ENCODE data around the gene LANCL3.
"Not testable (repeated sequence)": the region's sequence is repeated elsewhere in the genome, so short reads cannot be mapped to it uniquely, and the experiment has no call there.

Gene LANCL3

GRCh38 chrX:37571426-37572107 is at the start of gene LANCL3:
Gene LANCL3 (plus strand): TSS chrX:37571661. CDS start chrX:37571871, 210 bp downstream.
- DNase-seq (ENCODE audit: low spot score in 2 of 2) = peak in 1 of 2 experiments; percentile 68
- H3K27me3 ChIP-seq (ENCODE audit: low read depth); H3K36me3 ChIP-seq (replicated peaks); H3K4me1 ChIP-seq; in situ Hi-C loops (cut with MboI; ENCODE audit: low sequenced_read_pairs); H3K9me3 ChIP-seq: not testable (repeated sequence)
- H3K4me3 ChIP-seq = peak within 1 kb of the TSS; percentile 45

- not testable (repeated sequence) for H3K36me3 ChIP-seq (replicated peaks); H3K4me3 ChIP-seq; H3K9me3 ChIP-seq; H3K4me1 ChIP-seq; H3K27me3 ChIP-seq (ENCODE audit: low read depth); DNase-seq (ENCODE audit: low spot score in 2 of 2)
- in situ Hi-C loops (cut with MboI; ENCODE audit: low sequenced_read_pairs) = loop anchor here (25.0 kb wide), 1 partner anchor 289 kb away; no protein-coding TSS in a partner anchor
Observed at GRCh38 chrX:37523673-37524072, 47.8 kb upstream of the LANCL3 start.

GRCh38 chrX:37541991-37542390 is 29.5 kb upstream of the LANCL3 start:
- no peaks in the 10 kb centered on the region for H3K27me3 ChIP-seq (ENCODE audit: low read depth)
- in situ Hi-C loops (cut with MboI; ENCODE audit: low sequenced_read_pairs) = no loop called here
- no peaks in the 10 kb centered on the region for H3K36me3 ChIP-seq (replicated peaks)
- no peak for DNase-seq (ENCODE audit: low spot score in 2 of 2)
- no peaks in the 10 kb centered on the region for H3K4me1 ChIP-seq
- no peaks in the 10 kb centered on the region for H3K9me3 ChIP-seq
- no peak overlapping the region for H3K4me3 ChIP-seq

GRCh38 chrX:37542791-37543190 is 28.7 kb upstream of the LANCL3 start:
- DNase-seq (ENCODE audit: low spot score in 2 of 2) = no peak
- H3K27me3 ChIP-seq (ENCODE audit: low read depth) = no peaks in the 10 kb centered on the region
- H3K9me3 ChIP-seq = no peaks in the 10 kb centered on the region
- H3K4me1 ChIP-seq = no peaks in the 10 kb centered on the region
- no peak overlapping the region for H3K4me3 ChIP-seq
- no peaks in the 10 kb centered on the region for H3K36me3 ChIP-seq (replicated peaks)
- in situ Hi-C loops (cut with MboI; ENCODE audit: low sequenced_read_pairs) = no loop called here

GRCh38 chrX:37543324-37543723 is 28.1 kb upstream of the LANCL3 start:
- DNase-seq (ENCODE audit: low spot score in 2 of 2) = no peak
- Histone ChIP-seq H3K4me1 (no peaks in the 10 kb centered on the region), H3K36me3 (replicated peaks) (no peaks in the 10 kb centered on the region), H3K27me3 (ENCODE audit: low read depth) (no peaks in the 10 kb centered on the region), H3K4me3 (no peak overlapping the region), H3K9me3 (no peaks in the 10 kb centered on the region)
- in situ Hi-C loops (cut with MboI; ENCODE audit: low sequenced_read_pairs) = no loop called here

- H3K4me1 ChIP-seq; DNase-seq (ENCODE audit: low spot score in 2 of 2); H3K36me3 ChIP-seq (replicated peaks); H3K4me3 ChIP-seq; H3K9me3 ChIP-seq; in situ Hi-C loops (cut with MboI; ENCODE audit: low sequenced_read_pairs); H3K27me3 ChIP-seq (ENCODE audit: low read depth): not testable (repeated sequence)
Observed at GRCh38 chrX:37544531-37544930, 26.9 kb upstream of the LANCL3 start.

- in situ Hi-C loops (cut with MboI; ENCODE audit: low sequenced_read_pairs) = no loop called here
- no peak overlapping the region for H3K4me3 ChIP-seq
- no peak for DNase-seq (ENCODE audit: low spot score in 2 of 2)
- no peaks in the 10 kb centered on the region for H3K27me3 ChIP-seq (ENCODE audit: low read depth)
- no peaks in the 10 kb centered on the region for H3K4me1 ChIP-seq
- H3K36me3 ChIP-seq (replicated peaks) = no peaks in the 10 kb centered on the region
- H3K9me3 ChIP-seq = no peaks in the 10 kb centered on the region
Observed at GRCh38 chrX:37545066-37545465, 26.4 kb upstream of the LANCL3 start.

- DNase-seq (ENCODE audit: low spot score in 2 of 2); H3K36me3 ChIP-seq (replicated peaks); in situ Hi-C loops (cut with MboI; ENCODE audit: low sequenced_read_pairs); H3K27me3 ChIP-seq (ENCODE audit: low read depth); H3K4me1 ChIP-seq; H3K9me3 ChIP-seq; H3K4me3 ChIP-seq: not testable (repeated sequence)
Observed at GRCh38 chrX:37549619-37550018, 21.8 kb upstream of the LANCL3 start.

GRCh38 chrX:37553476-37553875 is 18.0 kb upstream of the LANCL3 start:
- Histone ChIP-seq H3K9me3 (no peaks in the 10 kb centered on the region), H3K4me1 (no peaks in the 10 kb centered on the region), H3K27me3 (ENCODE audit: low read depth) (no peaks in the 10 kb centered on the region; the same call in 1 of the 2 replicates), H3K4me3 (no peak overlapping the region), H3K36me3 (replicated peaks) (no peaks in the 10 kb centered on the region)
- in situ Hi-C loops (cut with MboI; ENCODE audit: low sequenced_read_pairs) = no loop called here
- DNase-seq (ENCODE audit: low spot score in 2 of 2) = no peak

- in situ Hi-C loops (cut with MboI; ENCODE audit: low sequenced_read_pairs); H3K4me1 ChIP-seq; H3K27me3 ChIP-seq (ENCODE audit: low read depth); DNase-seq (ENCODE audit: low spot score in 2 of 2); H3K4me3 ChIP-seq; H3K36me3 ChIP-seq (replicated peaks); H3K9me3 ChIP-seq: not testable (repeated sequence)
Observed at GRCh38 chrX:37565254-37565653, 6.2 kb upstream of the LANCL3 start.

- H3K4me3 ChIP-seq; H3K36me3 ChIP-seq (replicated peaks); H3K9me3 ChIP-seq; DNase-seq (ENCODE audit: low spot score in 2 of 2); H3K27me3 ChIP-seq (ENCODE audit: low read depth); H3K4me1 ChIP-seq; in situ Hi-C loops (cut with MboI; ENCODE audit: low sequenced_read_pairs): not testable (repeated sequence)
Observed at GRCh38 chrX:37570349-37570748, 1.1 kb upstream of the LANCL3 start.

GRCh38 chrX:37572108-37572587 is 687 bp downstream of the LANCL3 start:
- H3K4me1 ChIP-seq; H3K36me3 ChIP-seq (replicated peaks); H3K9me3 ChIP-seq; H3K27me3 ChIP-seq (ENCODE audit: low read depth); in situ Hi-C loops (cut with MboI; ENCODE audit: low sequenced_read_pairs): not testable (repeated sequence)
- H3K4me3 ChIP-seq = peak overlapping the region; percentile 45
- peak; percentile 53 to 80 for DNase-seq (ENCODE audit: low spot score in 2 of 2)

- in situ Hi-C loops (cut with MboI; ENCODE audit: low sequenced_read_pairs); H3K36me3 ChIP-seq (replicated peaks); H3K4me1 ChIP-seq; H3K9me3 ChIP-seq; H3K27me3 ChIP-seq (ENCODE audit: low read depth): not testable (repeated sequence)
- H3K4me3 ChIP-seq = peak overlapping the region; percentile 2; the same call in 1 of the 2 replicates
- peak in 1 of 2 experiments; percentile 42 for DNase-seq (ENCODE audit: low spot score in 2 of 2)
Observed at GRCh38 chrX:37573121-37573520, 1.7 kb downstream of the LANCL3 start.

GRCh38 chrX:37578045-37578444 is 6.6 kb downstream of the LANCL3 start:
- Histone ChIP-seq H3K9me3 (no peaks in the 10 kb centered on the region), H3K27me3 (ENCODE audit: low read depth) (no peaks in the 10 kb centered on the region), H3K36me3 (replicated peaks) (no peaks in the 10 kb centered on the region), H3K4me1 (peaks cover 8% of the 10 kb centered on the region), H3K4me3 (no peak overlapping the region)
- in situ Hi-C loops (cut with MboI; ENCODE audit: low sequenced_read_pairs) = loop anchor here (25.0 kb wide), 1 partner anchor 234 kb away; no protein-coding TSS in a partner anchor
- no peak for DNase-seq (ENCODE audit: low spot score in 2 of 2)

Data from HAP-1 (cell line).